HG03558 (cell line): ENCODE data around the gene MAD1L1.

Experiments used
- ATAC-seq: cut with Tn5 transposase; IDR thresholded peaks from one replicate; pipeline ENCODE4 v1.9.1; 2021; ENCODE audit warnings: moderate number of reproducible peaks; ENCODE audit not compliant: unreplicated experiment; ENCODE audit errors: extremely low read depth

Gene MAD1L1

GRCh38 chr7:2185715-2186114, 47.0 kb downstream of the MAD1L1 start:
- no peak for ATAC-seq

DNA sequence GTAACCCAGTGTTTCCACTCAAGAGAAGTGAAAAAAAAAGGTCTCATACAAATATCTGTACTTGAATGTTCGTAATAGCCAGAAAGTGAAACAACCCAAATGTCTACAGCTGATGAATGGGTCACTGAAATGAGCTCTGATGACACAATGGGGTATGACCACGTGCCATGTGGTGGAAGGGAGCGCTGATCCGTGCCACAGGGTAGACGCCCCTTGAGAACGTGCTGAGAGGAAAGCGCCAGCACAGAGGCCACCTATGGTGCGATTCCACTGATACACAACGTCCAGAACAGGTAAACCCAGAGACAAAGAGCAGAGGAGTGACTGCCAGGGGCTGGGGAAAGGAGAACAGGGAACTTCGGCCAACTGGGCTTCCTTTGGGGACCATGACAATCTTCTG, 50.3 kb downstream of the MAD1L1 start:
- ATAC-seq = no peak

DNA sequence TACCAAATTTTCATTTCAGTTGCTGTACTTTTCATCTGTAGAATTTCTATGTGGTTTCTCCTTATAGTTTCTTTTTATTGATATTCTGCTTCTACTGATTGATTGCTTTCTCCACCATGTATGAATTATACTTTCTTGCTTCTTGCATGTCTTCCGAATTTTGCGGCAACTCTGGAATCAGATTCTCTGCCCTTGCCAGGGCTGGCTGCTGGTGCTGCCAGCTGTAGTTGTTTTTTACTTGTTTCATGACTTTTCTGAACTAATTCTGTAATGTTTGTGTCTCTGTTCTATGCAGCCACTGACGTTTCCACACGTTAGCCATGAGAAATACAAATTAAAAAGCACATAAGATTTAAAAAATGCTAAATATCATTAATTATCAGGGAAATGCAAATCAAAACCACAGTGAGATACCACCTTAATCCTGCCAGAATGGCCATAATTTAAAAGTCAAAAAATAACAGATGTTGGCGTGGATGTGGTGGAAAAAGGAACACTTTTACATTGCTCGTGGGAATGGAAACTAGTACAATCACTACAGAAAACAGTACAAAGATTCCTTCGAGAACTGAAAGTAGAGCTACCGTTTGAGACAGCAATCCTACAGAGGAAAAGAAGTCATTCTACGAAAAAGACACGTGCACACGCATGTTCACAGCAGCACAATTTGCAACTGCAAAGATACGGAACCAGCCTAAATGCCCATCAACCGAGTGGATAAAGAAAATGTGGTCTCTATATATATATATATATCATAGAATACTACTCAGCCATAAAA, 51.5 kb downstream of the MAD1L1 start:
- ATAC-seq = no peak

- no peak for ATAC-seq
These were observed 52.7 kb downstream of the MAD1L1 start for GRCh38 chr7:2180081-2180480.

DNA sequence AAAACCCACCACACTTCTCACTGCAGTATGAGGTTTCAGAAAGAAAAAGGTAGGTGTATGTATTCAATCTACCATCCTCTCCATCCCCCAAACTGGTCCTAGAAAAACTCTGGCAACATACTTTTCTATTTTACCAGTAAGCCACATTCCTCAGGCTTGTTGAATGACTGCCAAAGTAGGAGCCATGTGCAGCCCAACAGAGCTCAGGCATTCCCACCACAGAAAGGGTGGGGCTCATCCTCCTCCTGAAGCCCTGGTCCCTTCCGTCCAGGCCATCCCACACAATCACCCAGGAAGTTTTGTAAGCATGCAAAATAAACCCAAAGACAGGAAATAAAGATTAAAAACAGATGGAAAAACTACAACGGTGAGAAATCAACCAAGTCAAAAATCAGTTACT, 57.2 kb downstream of the MAD1L1 start:
- ATAC-seq = no peak

DNA sequence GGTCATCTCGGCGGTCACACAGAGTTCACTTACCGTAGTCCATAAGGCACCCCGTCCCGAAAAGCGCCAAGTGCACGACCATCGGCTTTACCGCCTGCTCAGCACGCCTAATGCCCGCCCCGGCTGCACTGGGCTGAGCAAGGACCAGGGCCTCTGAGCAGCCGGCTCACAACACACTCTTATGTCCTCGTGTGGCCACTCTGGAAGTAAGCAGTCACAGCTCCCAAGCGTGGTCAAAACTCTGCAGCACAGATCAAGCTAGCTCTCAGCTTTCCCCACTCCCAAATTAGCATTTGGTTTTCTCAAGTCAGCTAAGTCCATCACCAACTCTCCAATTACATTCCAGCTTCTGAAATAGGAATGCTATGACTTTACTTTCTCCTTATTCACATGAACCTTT, 57.7 kb downstream of the MAD1L1 start:
- ATAC-seq = no peak

DNA sequence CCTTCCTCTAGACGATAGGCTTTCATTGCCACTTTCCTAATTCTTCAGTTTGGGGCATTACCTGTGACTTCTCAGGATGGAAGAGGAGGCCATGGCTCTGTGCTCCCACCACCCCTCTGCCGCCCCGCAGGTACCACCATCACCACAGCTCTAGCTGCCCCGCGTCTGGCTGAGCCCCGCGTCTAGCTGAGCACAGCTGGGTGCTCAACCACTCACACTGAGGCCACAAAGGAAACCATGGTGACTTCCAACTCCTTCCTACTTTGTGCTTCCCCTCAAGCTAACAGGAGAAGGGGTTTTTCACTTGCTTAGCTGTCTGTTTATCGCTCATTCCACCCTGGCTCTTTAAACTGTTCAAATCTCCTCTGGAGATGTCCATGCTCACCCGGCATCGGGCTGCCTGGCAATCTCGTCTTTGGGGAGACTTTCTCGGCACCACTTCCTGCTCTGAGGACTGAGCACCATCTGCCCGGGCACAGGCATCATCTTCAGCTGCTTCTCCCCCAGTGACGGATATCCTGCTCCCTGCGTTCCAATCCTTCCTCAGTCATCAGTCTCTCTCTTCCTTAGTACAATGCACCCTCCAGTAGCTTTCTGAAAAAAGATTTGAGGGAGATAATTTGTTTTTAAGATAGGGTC, 59.4 kb downstream of the MAD1L1 start:
- no peak for ATAC-seq

DNA sequence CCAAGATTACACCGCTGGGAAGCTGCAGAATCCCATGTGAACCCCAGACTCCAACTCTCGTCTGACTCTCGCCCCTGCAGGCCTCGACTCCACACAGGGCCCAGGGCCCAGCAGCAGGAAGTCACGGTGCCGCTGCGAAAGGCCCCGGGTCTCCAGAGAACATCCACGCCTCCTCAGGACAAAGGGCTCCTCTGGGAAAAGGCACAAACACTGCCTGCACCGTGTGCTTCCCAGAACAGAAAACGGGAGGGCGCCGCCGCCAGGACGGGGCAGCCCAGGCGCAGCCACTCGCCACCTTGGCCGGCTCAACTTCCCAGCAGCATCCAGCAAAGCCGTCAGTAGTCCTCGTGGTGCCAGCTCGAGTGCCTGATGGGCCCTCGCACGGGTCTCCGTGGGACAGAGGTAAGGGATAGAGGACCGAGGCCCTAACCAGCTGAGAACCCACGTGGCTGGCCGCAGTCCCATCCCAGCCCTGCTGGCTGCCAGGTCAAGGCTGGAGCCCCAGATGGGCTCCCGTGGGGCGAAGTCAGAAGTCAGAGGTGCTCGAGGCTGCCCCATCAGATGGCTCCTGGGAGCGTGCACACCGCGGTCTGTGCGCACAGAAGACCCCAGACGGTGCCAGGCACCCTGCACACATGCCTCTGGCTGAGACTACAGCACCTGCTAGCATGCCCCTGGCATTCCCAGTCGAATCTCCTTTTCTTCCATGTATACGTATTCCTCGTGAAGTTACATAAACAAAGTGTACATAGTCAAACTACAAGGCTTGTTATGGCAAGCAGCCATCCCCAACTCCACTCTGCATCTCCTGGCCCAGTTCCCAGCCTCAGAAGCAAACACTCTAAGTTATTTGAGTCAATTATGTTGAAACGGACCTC, 60.2 kb downstream of the MAD1L1 start:
- ATAC-seq = no peak

DNA sequence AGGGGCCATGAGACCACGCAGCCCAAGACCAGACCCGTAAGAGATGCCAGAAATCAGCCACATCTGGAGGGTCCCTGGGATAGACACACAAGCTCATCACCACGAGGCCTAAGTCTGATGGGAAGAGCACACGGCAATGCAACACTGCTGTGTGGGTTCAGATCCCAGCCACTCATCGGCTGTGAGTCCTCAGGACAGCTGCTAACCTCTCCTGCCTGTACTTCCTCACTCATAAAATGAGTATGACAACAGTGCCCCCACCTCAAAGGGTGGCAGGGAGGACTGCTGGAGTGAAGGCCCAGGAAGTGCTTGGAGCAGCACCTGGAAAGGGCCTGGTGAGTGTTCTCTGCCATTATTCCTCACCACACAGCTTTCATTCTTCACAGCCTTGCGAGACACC, 60.9 kb downstream of the MAD1L1 start:
- ATAC-seq = no peak

GRCh38 chr7:2170576-2171521, 61.9 kb downstream of the MAD1L1 start:
- ATAC-seq = no peak

GRCh38 chr7:2169923-2170575, 62.7 kb downstream of the MAD1L1 start:
- ATAC-seq = no peak

GRCh38 chr7:2168615-2169311, 64.0 kb downstream of the MAD1L1 start:
- no peak for ATAC-seq

- ATAC-seq = no peak
These were observed 66.0 kb downstream of the MAD1L1 start for GRCh38 chr7:2166625-2167280.

GRCh38 chr7:2165610-2166594, 66.8 kb downstream of the MAD1L1 start:
- ATAC-seq = no peak

DNA sequence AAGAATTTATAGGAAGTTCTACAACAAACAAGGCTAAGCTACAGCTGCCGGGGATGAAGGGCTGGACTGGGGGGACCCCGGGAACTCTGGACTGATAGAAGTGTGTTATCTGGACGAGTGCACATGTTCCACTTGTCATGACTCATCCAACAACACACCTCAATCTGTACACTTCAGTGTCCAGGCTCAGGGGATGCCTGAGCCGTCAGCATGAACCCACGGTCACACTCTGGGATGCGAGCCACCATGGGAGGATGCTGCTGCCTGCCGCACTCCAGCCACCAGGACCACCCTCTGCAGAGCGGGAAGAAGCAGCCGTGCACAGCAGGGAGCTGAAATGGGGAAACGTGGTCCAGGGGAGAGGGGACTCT, 67.5 kb downstream of the MAD1L1 start:
- ATAC-seq = no peak

DNA sequence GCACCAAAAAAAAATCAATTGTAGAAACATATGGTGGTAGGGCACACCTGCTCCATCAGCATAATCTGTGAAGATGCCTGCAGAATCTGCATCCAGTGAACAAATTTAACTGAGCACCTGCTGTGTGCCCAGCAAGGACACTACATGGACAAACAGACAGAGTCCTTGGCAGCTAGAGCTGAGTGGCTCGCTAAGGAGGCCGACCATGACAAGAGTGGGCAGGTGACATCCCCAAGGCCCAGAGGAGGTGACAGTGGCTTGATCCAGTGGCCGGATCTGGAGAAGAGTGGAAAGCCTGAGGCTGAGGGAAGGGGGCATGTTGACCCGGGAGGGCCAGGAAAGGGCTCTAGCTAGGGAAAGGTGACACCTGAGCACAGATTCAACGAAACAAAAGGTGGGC, 68.1 kb downstream of the MAD1L1 start:
- ATAC-seq = no peak
